ENCODE results near the gene STRIP1. TPM values are rescaled to one million over a fixed set of nuclear protein-coding genes. Genes with fewer than 3 reads are reported as not detected.

Gene STRIP1
- total RNA-seq, 4 donors from 2014 or later, result 21.7 to 50.3 (median 33.0) TPM

- TF ChIP-seq CTCF (IDR thresholded peaks at IDR 0.05; ENCODE audit: low read depth), result no peak
Observed at GRCh38 chr1:110070671-110071242, 36.3 kb downstream of the STRIP1 start, which contains the start of gene ALX3. Gene ALX3 (minus strand): TSS chr1:110070672. CDS start chr1:110070612, 60 bp downstream.

- no peak for TF ChIP-seq CTCF (IDR thresholded peaks at IDR 0.05; ENCODE audit: low read depth)
Observed at GRCh38 chr1:110074166-110074565, 39.7 kb downstream of the STRIP1 start.

GRCh38 chr1:110076789-110077500, 42.5 kb downstream of the STRIP1 start:
- no peak for TF ChIP-seq CTCF (IDR thresholded peaks at IDR 0.05; ENCODE audit: low read depth)

- no peak for TF ChIP-seq CTCF (IDR thresholded peaks at IDR 0.05; ENCODE audit: low read depth)
Observed at GRCh38 chr1:110081061-110081460, 46.6 kb downstream of the STRIP1 start.

GRCh38 chr1:110082477-110082876, 48.1 kb downstream of the STRIP1 start:
- no peak for TF ChIP-seq CTCF (IDR thresholded peaks at IDR 0.05; ENCODE audit: low read depth)

GRCh38 chr1:110083061-110083865, 48.8 kb downstream of the STRIP1 start:
- no peak for TF ChIP-seq CTCF (IDR thresholded peaks at IDR 0.05; ENCODE audit: low read depth)

GRCh38 chr1:110083866-110084226, 49.4 kb downstream of the STRIP1 start:
- no peak for TF ChIP-seq CTCF (IDR thresholded peaks at IDR 0.05; ENCODE audit: low read depth)

All from subcutaneous adipose tissue (tissue), 4 donors.